Glomerular endothelial cell (primary cell): ENCODE results near the gene GPRC5A. TPM values are rescaled to one million over a fixed set of nuclear protein-coding genes. Genes with fewer than 3 reads are reported as not detected.

Experiments
- DNase-seq: peaks from one replicate; pipeline ENCODE4 v3.0.0-alpha.2; 2011; ENCODE audit warnings: low read depth, low spot score; ENCODE audit errors: extremely low read depth
- total RNA-seq: library from RNA; depleted of rRNA; stranded (reverse); fragments of >200 nt; gene quantifications from 2 replicates; pipeline ENCODE4 v1.2.3, GENCODE V29; 2015

GPRC5A gene
- total RNA-seq, 1 donor from 2014 or later = 18.7 TPM

- no peak for DNase-seq
Observed at GRCh38 chr12:12909228-12909994, 18.0 kb downstream of the GPRC5A start.

DNA sequence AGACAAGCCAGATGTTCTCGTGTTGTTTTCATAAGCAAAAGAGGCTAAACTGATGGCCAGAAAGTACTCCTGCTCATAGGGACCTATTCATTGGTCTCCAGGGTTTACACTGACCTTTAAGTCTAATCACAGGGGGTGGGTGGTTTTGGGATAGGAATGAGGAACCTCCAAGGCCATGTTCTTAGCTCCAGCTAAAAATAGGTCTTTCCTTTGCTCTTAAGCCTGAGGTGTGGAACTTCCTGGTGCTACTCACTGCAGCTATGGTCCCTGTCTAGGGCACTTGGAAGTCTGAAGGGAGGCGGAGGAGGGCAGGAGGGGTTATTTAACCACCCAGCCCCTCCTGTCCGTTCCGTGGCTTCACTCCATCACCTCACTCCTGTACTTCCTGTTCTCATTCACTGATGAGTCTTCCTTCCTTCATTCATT, 18.6 kb downstream of the GPRC5A start:
- no peak for DNase-seq

GRCh38 chr12:12912711-12913110, 21.3 kb downstream of the GPRC5A start:
- no peak for DNase-seq

- no peak for DNase-seq
Observed at GRCh38 chr12:12915656-12916055, 24.3 kb downstream of the GPRC5A start.

DNA sequence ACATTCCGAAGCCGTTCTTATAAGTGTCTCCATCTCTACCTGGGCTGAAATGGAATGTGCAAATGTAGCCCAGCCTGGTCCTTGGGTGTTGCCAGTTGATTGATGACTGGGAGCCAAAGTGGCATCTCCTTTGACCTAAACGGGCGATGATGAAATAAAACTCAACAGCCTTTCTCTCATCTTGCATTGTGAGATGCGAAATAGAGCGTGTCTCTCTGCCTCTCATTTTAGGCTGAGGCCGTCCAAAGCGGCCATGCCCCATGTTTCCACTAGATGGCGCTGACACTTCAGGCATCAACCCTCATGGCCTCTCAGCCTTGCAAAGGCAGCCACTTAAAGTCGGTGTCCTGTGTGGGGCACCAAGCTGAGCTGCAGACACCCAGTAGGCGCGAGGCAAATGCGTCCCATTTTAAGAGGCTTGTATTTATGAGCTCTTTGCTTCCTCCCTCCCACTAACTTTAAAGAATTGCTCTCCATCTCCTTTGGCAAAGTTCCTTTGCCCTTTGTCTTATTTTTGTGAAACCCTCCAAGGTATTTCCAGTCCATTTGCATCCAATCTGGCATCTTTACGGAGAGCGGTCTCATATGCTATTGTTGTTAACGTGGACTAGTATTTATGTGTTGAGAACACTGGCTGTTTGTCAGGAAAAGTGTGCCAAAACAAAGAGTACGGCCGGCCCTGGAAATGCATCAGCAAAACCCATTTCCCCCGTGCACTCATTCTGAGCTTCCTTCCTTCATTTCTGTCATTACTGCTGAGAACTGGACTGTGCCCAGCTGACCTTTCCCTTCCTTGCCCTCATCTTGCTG, 25.0 kb downstream of the GPRC5A start:
- peak; percentile 94 for DNase-seq

DNA sequence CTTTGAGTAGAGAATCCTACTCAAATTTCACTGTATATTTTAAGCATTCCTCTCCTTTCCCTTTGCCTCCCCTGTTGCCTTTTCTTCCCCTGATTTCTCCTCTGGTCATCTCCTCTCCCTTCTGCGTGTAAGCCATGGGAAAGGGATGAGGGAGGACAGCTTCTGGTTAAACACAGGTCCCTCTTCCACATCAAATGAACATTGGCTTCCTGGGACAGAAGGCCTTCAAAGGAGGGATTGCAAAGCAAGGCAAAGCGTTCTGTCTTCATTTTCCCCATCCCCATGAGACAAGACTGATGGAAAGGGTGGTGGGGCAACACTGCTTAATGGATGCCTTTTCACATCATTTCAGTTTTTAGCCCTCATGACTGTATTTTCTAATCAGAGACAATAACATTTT, 26.2 kb downstream of the GPRC5A start:
- DNase-seq = no peak

- no peak for DNase-seq
Observed at GRCh38 chr12:12918781-12919389, 27.5 kb downstream of the GPRC5A start.

DNA sequence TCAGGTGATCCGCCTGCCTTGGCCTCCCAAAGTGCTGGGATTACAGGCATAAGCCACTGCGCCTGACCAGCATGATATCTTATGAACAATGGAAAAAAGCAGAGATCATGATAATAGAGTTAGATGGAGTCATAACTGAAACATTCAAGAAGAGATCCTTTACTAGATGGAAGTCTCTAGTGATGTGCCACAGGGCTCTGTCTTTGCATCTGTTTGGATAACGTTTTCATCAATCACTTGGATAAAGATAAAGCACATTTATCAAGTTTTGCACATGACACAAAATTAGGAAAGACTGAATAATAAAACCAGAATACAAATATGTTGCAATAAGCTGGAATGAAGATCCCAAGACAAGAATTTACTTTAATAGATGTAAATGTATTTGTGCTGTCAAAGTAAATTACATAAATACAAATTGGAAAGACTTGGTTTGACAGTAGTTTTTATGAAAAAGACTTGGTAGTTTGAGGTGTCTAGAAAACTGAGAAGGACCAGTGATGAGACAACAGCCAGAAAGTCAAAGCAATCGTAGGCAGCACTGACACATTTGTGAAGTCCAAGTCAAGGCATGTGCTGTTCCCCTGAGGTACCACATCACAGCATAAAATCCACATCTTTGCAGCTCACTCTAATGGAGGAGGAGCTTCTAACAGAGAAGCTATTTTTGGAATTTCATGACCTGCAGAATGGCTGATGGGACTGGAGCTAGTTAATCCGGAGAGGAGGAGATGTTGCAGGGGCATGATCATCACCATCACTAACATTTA, 28.5 kb downstream of the GPRC5A start:
- no peak for DNase-seq

GRCh38 chr12:12922191-12922616, 30.8 kb downstream of the GPRC5A start:
- DNase-seq = no peak

DNA sequence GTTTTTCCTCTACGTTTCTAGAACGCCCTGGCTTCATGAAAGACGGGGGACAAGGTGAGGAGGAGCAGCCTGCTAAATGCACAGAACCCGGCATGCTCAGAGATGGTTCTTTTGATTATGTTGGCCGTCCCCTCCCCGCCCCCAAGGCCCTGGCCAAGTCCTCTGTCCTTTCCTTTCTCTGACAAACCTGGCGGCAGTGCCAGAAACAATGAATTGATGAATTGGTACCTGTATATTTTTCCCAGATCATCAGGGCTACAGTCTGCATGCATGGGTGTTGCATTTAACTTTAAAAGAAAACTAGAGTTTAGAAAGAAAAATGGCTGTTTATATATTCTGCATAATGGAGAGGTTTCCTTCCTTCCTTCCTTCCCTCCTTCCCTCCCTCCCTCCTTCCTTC, 31.6 kb downstream of the GPRC5A start:
- DNase-seq = no peak

DNA sequence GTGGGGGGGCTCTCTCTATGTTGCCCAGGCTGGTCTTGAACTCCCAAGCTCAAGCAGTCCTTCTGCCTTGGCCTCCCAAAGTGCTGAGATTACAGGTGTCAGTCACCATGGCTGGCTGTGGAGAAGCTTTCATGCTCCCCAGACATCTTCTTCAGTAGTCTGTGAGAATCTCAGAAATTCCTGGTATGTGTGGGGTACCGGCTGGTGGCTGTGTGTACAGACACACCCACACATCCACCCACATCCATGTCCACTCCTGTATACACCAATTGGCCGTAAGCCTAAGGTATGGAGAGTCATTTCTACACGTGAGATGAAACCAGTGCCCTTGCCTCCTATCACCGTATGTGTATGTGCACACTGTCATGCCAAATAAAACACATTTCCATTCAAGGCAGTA, 32.8 kb downstream of the GPRC5A start:
- DNase-seq = no peak

- DNase-seq = no peak
Observed at GRCh38 chr12:12925388-12925787, 34.0 kb downstream of the GPRC5A start.

DNA sequence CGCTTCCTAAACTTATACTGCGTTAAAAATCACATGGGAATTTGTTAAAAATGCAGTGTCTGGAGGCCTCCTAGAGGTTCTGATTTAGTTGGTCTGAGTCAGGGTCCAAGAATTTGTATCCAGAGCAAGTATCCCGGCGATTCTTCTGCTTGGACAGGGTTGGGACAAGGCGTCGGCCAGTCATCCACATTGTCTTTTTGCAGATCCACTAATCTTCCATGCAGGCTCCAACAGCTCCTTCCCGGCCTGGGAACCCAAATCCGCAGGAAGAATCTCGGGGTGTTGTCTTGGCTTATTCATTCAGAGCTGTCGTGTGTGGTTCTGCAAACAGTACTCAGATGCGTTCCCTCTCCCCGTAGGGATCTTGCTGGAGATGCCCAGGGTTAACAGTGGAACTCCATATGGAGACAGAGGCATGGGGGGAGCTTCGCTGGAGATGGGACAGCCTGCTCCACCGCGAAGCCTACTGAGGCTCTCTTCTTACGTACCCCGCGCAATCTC, 35.3 kb downstream of the GPRC5A start:
- no peak for DNase-seq

GRCh38 chr12:12927211-12928079, 36.1 kb downstream of the GPRC5A start:
- no peak for DNase-seq

GRCh38 chr12:12929696-12930095, 38.3 kb downstream of the GPRC5A start:
- DNase-seq = no peak

DNA sequence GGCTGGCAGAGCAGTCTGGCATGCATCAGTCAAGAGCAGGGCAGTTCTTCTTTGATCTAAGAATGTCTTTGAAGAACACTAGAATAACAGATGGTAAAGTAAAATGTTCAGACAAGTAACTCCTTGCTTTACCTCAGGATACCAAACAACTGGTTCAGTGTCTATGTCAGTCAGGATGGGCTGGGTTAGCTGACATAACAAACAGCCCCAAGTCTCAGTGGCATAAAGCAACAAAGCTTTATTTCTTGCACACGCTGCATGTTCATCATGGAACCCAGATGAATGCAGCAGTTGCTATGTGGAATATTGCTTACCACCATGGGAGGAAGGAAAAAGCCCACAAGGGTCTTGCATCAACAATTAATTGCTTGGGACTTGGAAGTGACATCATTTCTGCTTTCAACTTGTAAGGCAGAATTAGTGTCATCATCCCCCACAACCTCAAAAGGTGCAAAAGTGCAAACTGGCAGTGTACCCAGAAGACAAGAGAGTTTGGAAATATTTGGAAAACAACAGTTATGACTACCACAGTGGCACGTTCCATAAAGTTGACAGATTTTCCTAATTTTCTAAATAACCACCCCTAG, 39.4 kb downstream of the GPRC5A start:
- DNase-seq = no peak

DNA sequence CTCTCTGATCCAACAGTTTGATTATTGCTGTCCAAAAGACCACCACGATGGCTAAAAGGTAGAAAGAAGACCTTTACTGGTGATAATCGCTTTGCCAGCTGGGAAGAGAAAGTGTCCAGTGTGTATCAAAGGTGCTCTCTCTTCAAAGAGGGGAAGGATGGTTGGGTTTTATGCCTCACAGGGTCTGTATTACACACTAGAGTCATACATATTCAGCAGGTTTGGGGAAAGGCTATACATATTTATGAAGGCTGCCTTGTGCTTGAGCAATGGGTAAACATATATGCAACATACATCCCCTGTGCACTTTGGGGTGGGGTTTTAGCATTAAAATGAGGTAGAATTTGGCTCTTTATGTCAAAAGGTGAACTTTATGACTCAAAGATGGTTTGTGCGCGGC, 42.4 kb downstream of the GPRC5A start:
- DNase-seq = no peak

GRCh38 chr12:12934556-12934955, 43.2 kb downstream of the GPRC5A start:
- DNase-seq = no peak

GRCh38 chr12:12936983-12937491, 45.7 kb downstream of the GPRC5A start:
- no peak for DNase-seq
